HG03025 (cell line): Measurements from ENCODE around the gene CRABP1.
"Not testable (repeated sequence)": the region's sequence is repeated elsewhere in the genome, so short reads cannot be mapped to it uniquely, and the experiment has no call there.

Source experiments
- ATAC-seq: cut with Tn5 transposase; IDR thresholded peaks from one replicate; pipeline ENCODE4 v1.9.1; 2021; ENCODE audit warnings: mild to moderate bottlenecking, moderate library complexity; ENCODE audit not compliant: unreplicated experiment, low FRiP score

The CRABP1 gene

GRCh38 chr15:78368651-78369050, 28.5 kb downstream of the CRABP1 start:
- no peak for ATAC-seq

- ATAC-seq = no peak
These were observed 29.0 kb downstream of the CRABP1 start for GRCh38 chr15:78369161-78369560.

DNA sequence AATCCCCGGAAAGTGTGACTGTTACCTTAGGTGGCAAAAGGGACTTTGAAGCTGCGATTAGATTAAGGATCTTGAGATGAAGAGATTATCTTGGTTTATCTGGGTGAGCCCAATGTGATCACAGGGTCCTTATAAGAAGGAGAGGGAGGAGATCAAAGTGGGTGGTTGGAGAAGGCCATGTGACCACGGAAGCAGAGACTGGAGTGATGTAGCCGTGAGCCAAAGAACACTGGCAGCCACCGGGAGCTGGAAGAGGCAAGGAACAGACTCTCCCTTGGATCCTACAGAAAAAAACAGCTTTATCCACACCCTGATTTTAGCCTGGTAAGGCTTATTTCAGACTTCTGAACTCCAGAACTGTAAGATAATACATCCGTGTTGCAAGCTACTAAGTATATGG, 29.9 kb downstream of the CRABP1 start:
- ATAC-seq = no peak

DNA sequence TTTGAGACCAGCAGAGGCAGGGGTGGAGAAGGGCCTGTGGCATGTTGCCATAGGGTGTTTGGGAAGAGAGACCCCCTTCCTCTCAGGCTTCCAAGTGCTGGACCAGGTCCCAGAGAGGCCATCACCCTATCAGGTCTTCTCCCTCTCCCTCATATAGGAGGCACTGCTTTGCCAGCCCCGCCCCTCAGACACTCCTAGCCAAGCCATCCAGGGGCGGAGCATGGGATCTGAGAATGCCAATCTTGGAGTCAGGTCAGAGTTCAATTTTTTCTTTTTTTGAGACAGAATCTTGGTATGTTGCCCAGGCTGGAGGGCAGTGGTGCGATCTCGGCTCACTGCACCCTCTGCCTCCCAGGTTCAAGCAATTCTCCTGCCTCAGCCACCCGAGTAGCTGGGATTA, 32.7 kb downstream of the CRABP1 start:
- no peak for ATAC-seq

DNA sequence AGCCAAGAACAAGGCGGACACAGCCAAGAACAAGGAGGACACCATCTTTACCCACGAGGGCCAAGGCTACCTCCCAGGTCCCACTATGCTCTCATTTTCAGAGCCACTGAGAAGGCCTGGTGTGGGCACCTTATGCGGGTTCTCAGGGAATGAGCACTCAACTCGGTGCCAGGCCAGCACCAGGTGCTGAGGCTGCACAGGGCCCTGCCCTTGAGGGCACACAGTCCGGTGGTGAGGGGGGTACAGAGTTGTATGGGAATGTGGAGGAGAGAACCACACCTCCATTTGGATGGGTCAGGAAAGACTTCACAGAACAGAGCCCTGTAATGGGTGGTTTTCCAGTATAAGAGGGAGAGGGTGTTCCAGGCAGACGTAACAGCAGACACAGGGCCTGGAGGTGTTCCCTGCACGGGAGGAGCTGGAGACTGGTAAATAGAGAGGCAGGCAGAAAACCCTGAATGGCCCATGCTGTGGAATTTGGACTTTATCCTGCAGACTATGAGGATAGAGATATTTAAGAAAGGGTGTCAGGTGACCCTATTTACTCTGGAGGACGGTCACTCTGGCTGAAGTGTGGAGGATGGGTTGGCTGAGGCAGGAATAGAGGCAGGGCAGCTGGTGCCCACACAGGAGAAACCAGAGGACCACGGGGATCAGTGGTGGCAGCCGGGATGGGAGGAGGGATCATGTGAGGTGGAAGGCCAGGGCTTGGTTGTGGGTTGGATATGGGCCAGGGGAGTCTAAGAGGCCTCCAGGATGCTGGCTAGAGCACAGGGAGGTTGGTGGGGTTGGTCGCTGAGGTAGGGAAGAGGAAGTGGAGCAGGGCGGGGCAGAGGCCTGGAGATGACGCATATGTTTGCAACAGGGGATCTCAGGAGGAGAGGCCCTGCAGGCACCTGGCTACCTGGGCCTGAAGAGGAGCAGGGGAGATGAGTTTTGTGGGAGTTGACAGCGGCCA, 34.6 kb downstream of the CRABP1 start:
- no peak for ATAC-seq

DNA sequence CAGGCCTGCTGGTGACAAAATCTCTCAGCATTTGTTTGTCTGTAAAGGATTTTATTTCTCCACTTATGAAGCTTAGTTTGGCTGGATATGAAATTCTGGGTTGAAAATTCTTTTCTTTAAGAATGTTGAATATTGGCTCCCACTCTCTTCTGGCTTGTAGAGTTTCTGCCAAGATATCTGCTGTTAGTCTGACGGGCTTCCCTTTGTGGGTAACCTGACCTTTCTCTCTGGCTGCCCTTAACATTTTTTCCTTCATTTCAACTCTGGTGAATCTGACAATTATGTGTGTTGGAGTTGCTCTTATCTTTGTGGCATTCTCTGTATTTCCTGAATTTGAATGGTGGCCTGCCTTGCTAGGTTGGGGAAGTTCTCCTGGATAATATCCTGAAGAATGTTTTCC, 40.0 kb downstream of the CRABP1 start:
- not testable (repeated sequence) for ATAC-seq

- ATAC-seq = no peak
These were observed 42.1 kb downstream of the CRABP1 start for GRCh38 chr15:78382114-78382880.

- no peak for ATAC-seq
These were observed 44.5 kb downstream of the CRABP1 start for GRCh38 chr15:78384651-78385050.

- no peak for ATAC-seq
These were observed 47.3 kb downstream of the CRABP1 start for GRCh38 chr15:78387246-78388037.

DNA sequence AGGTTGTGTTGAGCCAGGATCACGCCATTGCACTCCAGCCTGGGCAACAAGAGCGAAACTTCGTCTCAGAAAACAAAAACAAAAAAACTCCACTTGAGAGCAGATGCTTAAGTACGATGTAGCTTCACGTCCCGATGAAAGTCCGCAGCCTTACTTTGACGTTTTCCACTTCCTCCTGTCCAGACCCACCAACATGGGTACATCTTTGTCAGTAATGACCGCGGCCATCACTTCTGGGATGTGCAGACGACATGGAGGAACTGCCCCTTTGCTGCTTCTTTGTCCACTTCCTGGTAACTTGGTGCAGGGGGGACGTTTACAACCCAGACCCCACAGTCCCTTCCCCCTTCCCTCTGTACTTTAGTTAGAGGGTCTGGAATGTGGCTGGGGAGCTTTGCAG, 48.7 kb downstream of the CRABP1 start:
- ATAC-seq = no peak

DNA sequence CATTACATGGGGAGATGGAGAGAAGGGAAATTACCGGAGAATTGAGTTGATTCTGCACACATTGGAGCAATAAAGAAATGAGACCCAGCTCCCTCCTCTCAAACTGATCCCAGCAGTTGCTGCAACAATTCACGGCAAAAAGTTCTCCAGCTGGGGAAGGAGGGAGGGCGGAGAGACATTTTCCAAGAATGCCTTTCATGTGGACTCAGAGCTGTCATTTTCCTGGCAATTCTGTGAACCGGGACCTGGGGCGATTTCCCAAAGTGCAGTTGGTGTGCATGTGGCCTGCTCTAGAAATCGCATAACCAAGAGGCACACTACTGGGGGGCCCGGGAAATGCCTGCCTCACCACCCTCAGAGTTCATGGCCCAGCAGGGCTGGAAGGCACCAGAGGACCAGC, 49.2 kb downstream of the CRABP1 start:
- no peak for ATAC-seq

GRCh38 chr15:78389738-78390137, 49.6 kb downstream of the CRABP1 start:
- no peak for ATAC-seq

- ATAC-seq = no peak
These were observed 50.1 kb downstream of the CRABP1 start for GRCh38 chr15:78390242-78390641.

DNA sequence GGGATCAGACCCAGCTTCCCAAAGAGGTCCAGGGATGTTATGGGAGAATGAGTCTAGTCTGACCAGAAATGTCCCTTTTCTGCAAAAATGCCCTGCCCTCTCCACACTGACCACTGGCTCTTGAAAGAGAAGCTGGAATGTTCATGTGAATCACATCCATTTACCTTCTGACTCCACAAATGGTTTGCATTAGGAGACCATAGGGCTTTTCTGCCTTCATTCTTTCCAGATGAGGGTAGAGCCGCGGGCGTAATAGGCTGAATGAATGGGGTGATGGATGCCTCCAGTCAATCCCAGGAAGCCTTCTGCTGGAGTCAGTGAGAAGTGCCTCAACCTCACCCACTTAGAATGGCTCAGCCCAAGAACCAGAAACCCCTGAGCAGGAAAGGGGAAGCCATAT, 50.7 kb downstream of the CRABP1 start:
- ATAC-seq = no peak

DNA sequence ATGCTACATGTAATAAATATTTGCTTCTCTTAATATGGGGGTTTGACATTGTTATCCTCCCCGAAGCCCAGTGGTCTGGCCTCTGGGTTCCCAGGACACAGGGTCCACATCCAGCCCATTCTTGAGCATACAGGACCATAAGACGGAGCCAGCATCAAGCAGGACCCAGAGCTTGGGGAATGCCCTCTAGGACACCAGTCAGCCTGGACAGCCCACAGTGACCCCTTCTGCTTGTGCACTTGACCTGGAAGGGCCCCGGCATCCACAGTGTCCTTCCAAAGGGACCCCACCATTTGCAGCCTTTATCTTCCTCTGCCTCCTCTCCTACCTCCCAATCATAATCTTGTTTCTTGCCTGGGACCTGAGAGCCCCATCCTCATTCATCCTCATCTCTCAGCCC, 51.6 kb downstream of the CRABP1 start:
- no peak for ATAC-seq

GRCh38 chr15:78392430-78392829, 52.3 kb downstream of the CRABP1 start:
- ATAC-seq = no peak

- ATAC-seq = no peak
These were observed 53.0 kb downstream of the CRABP1 start for GRCh38 chr15:78393137-78393536.

- no peak for ATAC-seq
These were observed 53.9 kb downstream of the CRABP1 start for GRCh38 chr15:78394026-78394425.

- no peak for ATAC-seq
These were observed 54.9 kb downstream of the CRABP1 start for GRCh38 chr15:78394981-78395616.

DNA sequence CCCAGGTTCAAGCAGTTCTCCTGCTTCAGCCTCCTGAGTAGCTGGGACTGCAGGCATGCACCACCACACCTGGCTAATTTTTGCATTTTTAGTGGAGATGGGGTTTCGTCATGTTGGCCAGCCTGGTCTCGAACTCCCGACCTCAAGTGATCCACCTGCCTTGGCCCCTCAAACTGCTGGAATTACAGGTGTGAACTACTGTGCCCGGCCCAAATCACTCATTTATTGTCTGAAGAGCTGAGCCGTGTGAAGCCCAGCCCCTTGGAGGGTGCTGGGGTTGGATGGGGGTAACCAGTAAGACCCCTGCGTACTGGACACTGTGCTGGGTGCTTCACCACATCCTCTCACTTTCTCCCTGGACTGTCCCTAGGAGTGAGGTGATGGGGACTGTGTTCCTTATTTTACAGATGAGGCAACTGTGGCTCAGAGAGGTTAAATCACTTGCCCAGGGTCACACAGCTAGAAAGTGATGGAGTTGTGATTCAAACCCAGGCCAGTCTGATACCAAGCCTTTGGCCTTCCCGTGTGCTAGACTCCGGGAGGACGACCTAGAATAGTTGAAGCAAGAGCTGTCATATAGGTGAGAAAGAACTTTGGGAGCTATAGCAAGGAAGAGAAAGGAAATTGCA, 56.1 kb downstream of the CRABP1 start:
- no peak for ATAC-seq
